ENCODE results near the gene CRYZL1. TPM values are rescaled to one million over a fixed set of nuclear protein-coding genes. Genes with fewer than 3 reads are reported as not detected.
A peak's percentile ranks its signal among the peaks of the same experiment; 100 is the strongest.

CRYZL1 gene
- polyA plus RNA-seq, 3 donors = 25.9 to 30.6 (median 26.1) TPM

GRCh38 chr21:33642027-33642895, 720 bp upstream of the CRYZL1 start, which contains the start of gene ITSN1:
ITSN1 (plus strand) TSS chr21:33642501; CDS start chr21:33718829, 76,328 bp downstream.
- H3K4me3 ChIP-seq (replicated peaks in 1 of 3; ENCODE audit: low read depth in 2 of 3, low read length in 3 of 3) = peak within 1 kb of the TSS; percentile 79 to 87 (median 81)
- peak within 1 kb of the TSS; percentile 96 for H2AFZ ChIP-seq (ENCODE audit: insufficient read depth, low read depth, low read length, poor library complexity, severe bottlenecking)
- intact Hi-C loops (cut with micrococcal nuclease) = loop anchor here (5.0 to 10.0 kb wide), 5 partner anchors 55 to 1367 kb away; partner anchors contain the start of genes DONSON (in 1 of the 2), GART (in 1 of the 2), MIS18A (in 1 of the 2) and SON (in 1 of the 2)
- Mint-ChIP-seq H3K27ac (peak within 1 kb of the TSS; percentile 91 to 99 (median 98)), H3K9me3 (peaks cover 0 to 3% (median 0%) of the 10 kb centered on the region in 7 donors), H3K4me1 (peaks cover 34% of the 10 kb centered on the region), H3K27me3 (ENCODE audit: low read depth in 3 of 3) (peaks cover 0 to 10% (median 0%) of the 10 kb centered on the region in 3 donors), H3K36me3 (peaks cover 3 to 4% of the 10 kb centered on the region in 2 donors), H3K4me3 (peak within 1 kb of the TSS; percentile 94 to 100)
- H3K4me2 ChIP-seq (replicated peaks; ENCODE audit: extremely low read depth, low read length, poor library complexity, severe bottlenecking) = peak within 1 kb of the TSS; percentile 87
- peaks cover 3% of the 10 kb centered on the region for H4K20me1 ChIP-seq (ENCODE audit: insufficient read depth, low read length)
- no peaks in the 10 kb centered on the region for H3K9me3 ChIP-seq (replicated peaks in 1 of 2; ENCODE audit: control insufficient read depth in 1 of 2, insufficient read depth in 1 of 2, low read length in 2 of 2)
- H3K27me3 ChIP-seq (ENCODE audit: control insufficient read depth in 2 of 2, insufficient read depth in 2 of 2, low read length in 2 of 2) = peaks cover 0 to 2% of the 10 kb centered on the region in 2 donors
- peaks cover 34 to 45% of the 10 kb centered on the region in 2 donors for H3K4me1 ChIP-seq (ENCODE audit: control insufficient read depth in 1 of 2, insufficient read depth in 2 of 2, low read length in 2 of 2)
- WGBS (ENCODE audit: insufficient coverage) = under 1% methylated on average over 56 of the region's 71 CpGs
- peak within 1 kb of the TSS; percentile 84 for H3K9ac ChIP-seq (ENCODE audit: insufficient read depth, low read length, poor library complexity, severe bottlenecking)
- DNase-seq = peak; percentile 97 to 99 (median 98)
- H3K36me3 ChIP-seq (replicated peaks in 1 of 2; ENCODE audit: control insufficient read depth in 1 of 2, insufficient read depth in 2 of 2, low read length in 2 of 2) = no peaks in the 10 kb centered on the region
- peak within 1 kb of the TSS; percentile 70 to 93 for H3K27ac ChIP-seq (ENCODE audit: low read depth in 1 of 2, low read length in 2 of 2)
- H3K79me2 ChIP-seq (ENCODE audit: insufficient read depth, low read length) = peaks cover 49% of the 10 kb centered on the region
- TF ChIP-seq, protein P1, sequence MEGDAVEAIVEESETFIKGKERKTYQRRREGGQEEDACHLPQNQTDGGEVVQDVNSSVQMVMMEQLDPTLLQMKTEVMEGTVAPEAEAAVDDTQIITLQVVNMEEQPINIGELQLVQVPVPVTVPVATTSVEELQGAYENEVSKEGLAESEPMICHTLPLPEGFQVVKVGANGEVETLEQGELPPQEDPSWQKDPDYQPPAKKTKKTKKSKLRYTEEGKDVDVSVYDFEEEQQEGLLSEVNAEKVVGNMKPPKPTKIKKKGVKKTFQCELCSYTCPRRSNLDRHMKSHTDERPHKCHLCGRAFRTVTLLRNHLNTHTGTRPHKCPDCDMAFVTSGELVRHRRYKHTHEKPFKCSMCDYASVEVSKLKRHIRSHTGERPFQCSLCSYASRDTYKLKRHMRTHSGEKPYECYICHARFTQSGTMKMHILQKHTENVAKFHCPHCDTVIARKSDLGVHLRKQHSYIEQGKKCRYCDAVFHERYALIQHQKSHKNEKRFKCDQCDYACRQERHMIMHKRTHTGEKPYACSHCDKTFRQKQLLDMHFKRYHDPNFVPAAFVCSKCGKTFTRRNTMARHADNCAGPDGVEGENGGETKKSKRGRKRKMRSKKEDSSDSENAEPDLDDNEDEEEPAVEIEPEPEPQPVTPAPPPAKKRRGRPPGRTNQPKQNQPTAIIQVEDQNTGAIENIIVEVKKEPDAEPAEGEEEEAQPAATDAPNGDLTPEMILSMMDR (IDR thresholded peaks at IDR 0.05) = no peak

DNA sequence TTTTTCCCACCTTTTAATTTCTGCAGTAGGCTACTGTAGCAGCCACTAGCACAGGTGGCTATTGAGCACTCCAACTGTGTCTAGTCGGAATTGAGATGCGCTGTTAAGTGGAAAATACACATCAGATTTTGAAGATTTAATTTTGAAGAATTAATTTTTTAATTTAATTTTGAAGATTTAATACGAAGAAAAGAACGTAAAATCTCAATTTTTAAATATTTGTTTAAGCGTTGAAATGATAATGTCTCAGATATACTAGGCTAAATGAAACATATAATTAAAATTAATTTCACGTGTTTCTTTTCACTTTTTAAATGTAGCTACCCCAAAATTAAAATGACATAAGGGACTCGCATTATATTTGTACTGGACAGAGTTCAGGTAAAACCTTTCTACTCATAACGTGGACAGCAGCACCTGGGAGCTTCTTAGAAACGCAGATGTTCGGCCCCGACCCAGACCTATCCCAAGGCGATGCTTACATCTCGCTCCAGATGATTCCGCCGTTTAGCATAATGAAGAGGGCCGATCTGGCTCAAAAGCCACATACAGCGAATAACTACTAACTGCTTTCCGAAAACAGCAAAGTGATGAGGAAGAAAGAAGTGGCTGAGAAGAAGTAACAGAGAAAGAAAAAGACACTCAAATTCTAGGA, 717 bp downstream of the CRYZL1 start:
- H3K4me1 Mint-ChIP-seq = peaks cover 40% of the 10 kb centered on the region

More for the DNA sequence above, 717 bp downstream of the CRYZL1 start:
- Histone ChIP-seq H3K4me1 (ENCODE audit: control insufficient read depth in 1 of 2, insufficient read depth in 2 of 2, low read length in 2 of 2) (peaks cover 33 to 43% of the 10 kb centered on the region in 2 donors), H3K4me2 (replicated peaks; ENCODE audit: extremely low read depth, low read length, poor library complexity, severe bottlenecking) (peak overlapping the region; percentile 87), H3K9ac (ENCODE audit: insufficient read depth, low read length, poor library complexity, severe bottlenecking) (peak overlapping the region; percentile 84), H3K27ac (ENCODE audit: low read depth in 1 of 2, low read length in 2 of 2) (peak overlapping the region; percentile 70 to 93), H4K20me1 (ENCODE audit: insufficient read depth, low read length) (peaks cover 3% of the 10 kb centered on the region), H3K9me3 (replicated peaks in 1 of 2; ENCODE audit: control insufficient read depth in 1 of 2, insufficient read depth in 1 of 2, low read length in 2 of 2) (no peaks in the 10 kb centered on the region), H3K79me2 (ENCODE audit: insufficient read depth, low read length) (peaks cover 56% of the 10 kb centered on the region), H3K36me3 (replicated peaks in 1 of 2; ENCODE audit: control insufficient read depth in 1 of 2, insufficient read depth in 2 of 2, low read length in 2 of 2) (no peaks in the 10 kb centered on the region), H3K27me3 (ENCODE audit: control insufficient read depth in 2 of 2, insufficient read depth in 2 of 2, low read length in 2 of 2) (peaks cover 0 to 2% of the 10 kb centered on the region in 2 donors), H2AFZ (ENCODE audit: insufficient read depth, low read depth, low read length, poor library complexity, severe bottlenecking) (peak overlapping the region; percentile 96), H3K4me3 (replicated peaks in 1 of 3; ENCODE audit: low read depth in 2 of 3, low read length in 3 of 3) (peak overlapping the region; percentile 78 to 87 (median 81))
- DNase-seq = no peak
- Mint-ChIP-seq H3K27me3 (ENCODE audit: low read depth in 3 of 3) (peaks cover 0 to 10% (median 0%) of the 10 kb centered on the region in 3 donors), H3K4me3 (peak overlapping the region; percentile 94 to 100), H3K36me3 (peaks cover 6 to 9% of the 10 kb centered on the region in 2 donors), H3K27ac (peak overlapping the region; percentile 91 to 99 (median 97)), H3K9me3 (peaks cover 0 to 6% (median 0%) of the 10 kb centered on the region in 7 donors)
- TF ChIP-seq, protein P1 (IDR thresholded peaks at IDR 0.05) = no peak
- intact Hi-C loops (cut with micrococcal nuclease) = loop anchor here (2.0 to 10.0 kb wide), 7 partner anchors 54 to 1366 kb away; partner anchors contain the start of genes GART (in 2 of the 2), SON (in 2 of the 2), DONSON (in 1 of the 2) and MIS18A (in 1 of the 2)
- 25% methylated on average over 8 of the region's 18 CpGs for WGBS (ENCODE audit: insufficient coverage)
